H9 (cell line): ENCODE results near the gene HKDC1. TPM values are rescaled to one million over a fixed set of nuclear protein-coding genes. Genes with fewer than 3 reads are reported as not detected.

Source experiments
- DNase-seq: peaks from one replicate; pipeline ENCODE4 v3.0.0-alpha.2; 2017
- H2AFZ ChIP-seq: one replicate; pipeline ENCODE4 v1.6.1; 2013; ENCODE audit warnings: mild to moderate bottlenecking, low read length, control low read depth, moderate library complexity
- H2AK5ac ChIP-seq: 2 replicates; pipeline ENCODE4 v1.6.1; 2013; ENCODE audit warnings: low read length, control low read depth, mixed read lengths; ENCODE audit not compliant: insufficient read length
- H2BK120ac ChIP-seq: one replicate; pipeline ENCODE4 v1.6.1; 2013; ENCODE audit warnings: low read depth, mild to moderate bottlenecking, low read length, control low read depth, inconsistent platforms; ENCODE audit not compliant: poor library complexity, severe bottlenecking
- H2BK12ac ChIP-seq: 2 replicates; pipeline ENCODE4 v1.6.1; 2013; ENCODE audit warnings: low read length, control low read depth, mixed read lengths, low read depth; ENCODE audit not compliant: insufficient read length
- H2BK15ac ChIP-seq: 2 replicates; pipeline ENCODE4 v1.6.1; 2013; ENCODE audit warnings: low read depth, low read length, control low read depth
- H2BK20ac ChIP-seq: one replicate; pipeline ENCODE4 v1.6.1; 2013; ENCODE audit warnings: low read depth, mild to moderate bottlenecking, low read length, control low read depth, inconsistent platforms; ENCODE audit not compliant: poor library complexity, severe bottlenecking
- H2BK5ac ChIP-seq: 2 replicates; pipeline ENCODE4 v1.6.1; 2013; ENCODE audit warnings: low read length, control low read depth, mixed read lengths; ENCODE audit not compliant: insufficient read length
- H3K14ac ChIP-seq: 2 replicates; pipeline ENCODE4 v1.6.1; 2013; ENCODE audit warnings: low read length, control low read depth; ENCODE audit not compliant: insufficient read depth
- H3K18ac ChIP-seq: 2 replicates; pipeline ENCODE4 v1.6.1; 2013; ENCODE audit warnings: low read depth, mild to moderate bottlenecking, mixed read lengths, low read length, control low read depth; ENCODE audit not compliant: insufficient read length
- H3K23ac ChIP-seq: 2 replicates; pipeline ENCODE4 v1.6.1; 2013; ENCODE audit warnings: low read length, control low read depth, mixed read lengths, low read depth; ENCODE audit not compliant: insufficient read length
- H3K23me2 ChIP-seq: 2 replicates; pipeline ENCODE4 v1.6.1; 2013; ENCODE audit warnings: low read depth, mild to moderate bottlenecking, mixed read lengths, low read length, control low read depth; ENCODE audit not compliant: insufficient read length, poor library complexity, severe bottlenecking
- H3K27ac ChIP-seq: 2 replicates; pipeline ENCODE4 v1.5.1; 2013; ENCODE audit warnings: low read length, control low read depth, mixed read lengths, low read depth; ENCODE audit not compliant: insufficient read length
- H3K27me3 ChIP-seq: 2 replicates; pipeline ENCODE4 v1.6.1; 2013; ENCODE audit warnings: low read length, control low read depth, inconsistent platforms; ENCODE audit not compliant: insufficient read depth
- H3K4ac ChIP-seq: 2 replicates; pipeline ENCODE4 v1.6.1; 2013; ENCODE audit warnings: low read depth, mild to moderate bottlenecking, control low read depth, inconsistent platforms, low read length, moderate library complexity
- H3K4me1 ChIP-seq: 2 replicates; pipeline ENCODE4 v1.6.1; 2013; ENCODE audit warnings: low read length, control low read depth, inconsistent platforms; ENCODE audit not compliant: insufficient read depth
- H3K4me2 ChIP-seq: 2 replicates; pipeline ENCODE4 v1.6.1; 2013; ENCODE audit warnings: low read length, control low read depth, mixed read lengths; ENCODE audit not compliant: insufficient read length, insufficient read depth
- H3K56ac ChIP-seq: 2 replicates; pipeline ENCODE4 v1.6.1; 2013; ENCODE audit warnings: low read depth, mild to moderate bottlenecking, mixed read lengths, low read length, control low read depth; ENCODE audit not compliant: insufficient read length
- H3K79me1 ChIP-seq: 2 replicates; pipeline ENCODE4 v1.6.1; 2013; ENCODE audit warnings: low read depth, mild to moderate bottlenecking, moderate library complexity, low read length, control low read depth, inconsistent platforms; ENCODE audit not compliant: insufficient read depth, poor library complexity, severe bottlenecking
- H3K79me2 ChIP-seq: 2 replicates; pipeline ENCODE4 v1.6.1; 2013; ENCODE audit warnings: low read length, control low read depth, inconsistent platforms; ENCODE audit not compliant: insufficient read depth
- H3K9ac ChIP-seq: 2 replicates; pipeline ENCODE4 v1.6.1; 2013; ENCODE audit warnings: low read length, control low read depth, mixed read lengths; ENCODE audit not compliant: insufficient read length; ENCODE audit errors: extremely low read depth
- H3K9me3 ChIP-seq: one replicate; pipeline ENCODE4 v1.6.1; 2013; ENCODE audit warnings: low read depth, low read length, inconsistent platforms; ENCODE audit not compliant: control insufficient read depth
- H3T11ph ChIP-seq: one replicate; pipeline ENCODE4 v1.6.1; 2013; ENCODE audit warnings: mild to moderate bottlenecking, low read length, control low read depth, inconsistent platforms
- H4K20me1 ChIP-seq: one replicate; pipeline ENCODE4 v1.6.1; 2013; ENCODE audit not compliant: control insufficient read depth, insufficient read length, insufficient read depth
- H4K5ac ChIP-seq: 2 replicates; pipeline ENCODE4 v1.6.1; 2013; ENCODE audit warnings: low read depth, mild to moderate bottlenecking, mixed read lengths, low read length, control low read depth; ENCODE audit not compliant: insufficient read length
- H4K8ac ChIP-seq: replicated peaks from 2 replicates; pipeline ENCODE4 v1.6.1; 2013; ENCODE audit warnings: low read length, control low read depth, mixed read lengths, low read depth; ENCODE audit not compliant: insufficient read length
- H4K91ac ChIP-seq: 2 replicates; pipeline ENCODE4 v1.6.1; 2013; ENCODE audit warnings: low read depth, mild to moderate bottlenecking, moderate library complexity, mixed read lengths, low read length, control low read depth; ENCODE audit not compliant: insufficient read length
- H3K27ac Mint-ChIP-seq, 3 experiments: 2 replicates in 2 of 3; 3 replicates in 1 of 3; pipeline ENCODE4 v1.8.0; 2020 to 2021; ENCODE audit warnings: mixed read lengths in 3 of 3, mild to moderate bottlenecking in 1 of 3, moderate library complexity in 1 of 3
- H3K27me3 Mint-ChIP-seq: 2 replicates; pipeline ENCODE4 v1.8.0; 2021; ENCODE audit warnings: low read depth, mild to moderate bottlenecking, moderate library complexity, mixed read lengths
- H3K36me3 Mint-ChIP-seq, 3 experiments: 2 replicates in 2 of 3; 3 replicates in 1 of 3; pipeline ENCODE4 v1.8.0; 2020 to 2021; ENCODE audit warnings: low read depth in 3 of 3, mixed read lengths in 3 of 3; ENCODE audit not compliant: insufficient read depth in 1 of 3
- H3K4me1 Mint-ChIP-seq, 2 experiments: 2 replicates each; pipeline ENCODE4 v1.8.0; 2020; ENCODE audit warnings: mixed read lengths in 2 of 2
- H3K4me3 Mint-ChIP-seq, 2 experiments: 2 replicates in 1 of 2; 3 replicates in 1 of 2; pipeline ENCODE4 v1.8.0; 2020 to 2021; ENCODE audit warnings: mild to moderate bottlenecking in 2 of 2, mixed read lengths in 2 of 2, moderate library complexity in 1 of 2
- H3K9me3 Mint-ChIP-seq, 2 experiments: 2 replicates in 1 of 2; 3 replicates in 1 of 2; pipeline ENCODE4 v1.8.0; 2020; ENCODE audit warnings: mild to moderate bottlenecking in 2 of 2, mixed read lengths in 2 of 2, moderate library complexity in 1 of 2
- WGBS: extraction: QIAGEN DNeasy Blood & Tissue Kit; methylation state at CpG from one replicate; pipeline ENCODE4 v1.1.7; 2013; ENCODE audit warnings: missing lambda C conversion rate, low lambda C conversion rate, mixed read lengths; ENCODE audit not compliant: insufficient read length; ENCODE audit errors: extremely low coverage; 5-methylcytosine and 5-hydroxymethylcytosine counted together
- total RNA-seq: library from RNA; stranded (reverse); gene quantifications from 2 replicates; pipeline ENCODE4 v1.2.1, GENCODE V29; 2021
- TF ChIP-seq, protein P1 (sequence below): fragments of 200-600 bp; sonication (generic); conservative IDR thresholded peaks from 3 replicates; pipeline ENCODE4 v1.8.0; 2021; ENCODE audit warnings: antibody characterized with exemption, mild to moderate bottlenecking

Gene HKDC1
- total RNA-seq, 1 experiment from 2014 or later, result not detected

DNA sequence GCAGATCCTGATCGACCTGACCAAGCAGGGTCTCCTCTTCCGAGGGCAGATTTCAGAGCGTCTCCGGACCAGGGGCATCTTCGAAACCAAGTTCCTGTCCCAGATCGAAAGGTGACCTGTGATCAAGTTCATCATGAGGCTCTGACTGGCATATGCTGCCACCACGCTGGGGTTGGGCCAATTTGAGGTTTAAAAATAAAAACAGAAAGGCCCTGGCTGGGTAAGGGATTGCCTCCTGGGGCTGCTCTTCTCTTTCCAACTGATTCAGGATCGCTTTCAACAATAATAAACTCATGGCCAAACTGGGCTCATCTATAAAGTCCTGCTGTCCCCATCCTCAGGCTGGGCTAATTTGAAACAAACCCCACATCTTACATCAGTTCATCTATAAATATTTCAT is 41.1 kb downstream of the HKDC1 start:
- no peaks in the 10 kb centered on the region for H3K36me3 Mint-ChIP-seq
- no peak overlapping the region for H3K56ac ChIP-seq
- H4K5ac ChIP-seq, result no peak overlapping the region
- TF ChIP-seq, protein P1, sequence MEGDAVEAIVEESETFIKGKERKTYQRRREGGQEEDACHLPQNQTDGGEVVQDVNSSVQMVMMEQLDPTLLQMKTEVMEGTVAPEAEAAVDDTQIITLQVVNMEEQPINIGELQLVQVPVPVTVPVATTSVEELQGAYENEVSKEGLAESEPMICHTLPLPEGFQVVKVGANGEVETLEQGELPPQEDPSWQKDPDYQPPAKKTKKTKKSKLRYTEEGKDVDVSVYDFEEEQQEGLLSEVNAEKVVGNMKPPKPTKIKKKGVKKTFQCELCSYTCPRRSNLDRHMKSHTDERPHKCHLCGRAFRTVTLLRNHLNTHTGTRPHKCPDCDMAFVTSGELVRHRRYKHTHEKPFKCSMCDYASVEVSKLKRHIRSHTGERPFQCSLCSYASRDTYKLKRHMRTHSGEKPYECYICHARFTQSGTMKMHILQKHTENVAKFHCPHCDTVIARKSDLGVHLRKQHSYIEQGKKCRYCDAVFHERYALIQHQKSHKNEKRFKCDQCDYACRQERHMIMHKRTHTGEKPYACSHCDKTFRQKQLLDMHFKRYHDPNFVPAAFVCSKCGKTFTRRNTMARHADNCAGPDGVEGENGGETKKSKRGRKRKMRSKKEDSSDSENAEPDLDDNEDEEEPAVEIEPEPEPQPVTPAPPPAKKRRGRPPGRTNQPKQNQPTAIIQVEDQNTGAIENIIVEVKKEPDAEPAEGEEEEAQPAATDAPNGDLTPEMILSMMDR, result no peak
- H2BK20ac ChIP-seq, result no peak overlapping the region
- H3K27me3 Mint-ChIP-seq, result no peaks in the 10 kb centered on the region; the same call in 1 of the 2 replicates
- no peak overlapping the region for H3T11ph ChIP-seq
- H4K91ac ChIP-seq, result no peak overlapping the region
- no peaks in the 10 kb centered on the region for H4K20me1 ChIP-seq
- no peak overlapping the region for H4K8ac ChIP-seq
- no peak overlapping the region for H3K4me2 ChIP-seq
- H3K27ac ChIP-seq, result no peak overlapping the region
- no peaks in the 10 kb centered on the region for H3K79me1 ChIP-seq
- no peaks in the 10 kb centered on the region for H3K9me3 Mint-ChIP-seq
- no peak overlapping the region for H3K4ac ChIP-seq
- no peak overlapping the region for H2BK12ac ChIP-seq
- H3K23me2 ChIP-seq, result no peaks in the 10 kb centered on the region
- H3K14ac ChIP-seq, result no peak overlapping the region
- no peak for DNase-seq
- H2BK120ac ChIP-seq, result no peak overlapping the region
- no peak overlapping the region for H2AFZ ChIP-seq
- no peak overlapping the region for H2AK5ac ChIP-seq
- no peak overlapping the region for H3K23ac ChIP-seq
- H3K79me2 ChIP-seq, result no peaks in the 10 kb centered on the region
- no peak overlapping the region for H3K27ac Mint-ChIP-seq
- no peaks in the 10 kb centered on the region for H3K4me1 ChIP-seq
- no peaks in the 10 kb centered on the region; the same call in 1 of the 2 replicates for H3K27me3 ChIP-seq
- WGBS, result no CpG with 5 or more reads among the region's 8 CpGs
- no peaks in the 10 kb centered on the region for H3K9me3 ChIP-seq
- no peak overlapping the region for H3K4me3 Mint-ChIP-seq
- no peak overlapping the region for H3K18ac ChIP-seq
- no peaks in the 10 kb centered on the region for H3K4me1 Mint-ChIP-seq
- H2BK15ac ChIP-seq, result no peak overlapping the region
- H3K9ac ChIP-seq, result no peak overlapping the region
- H2BK5ac ChIP-seq, result no peak overlapping the region
